ENCODE data around the gene PHF8. TPM values are rescaled to one million over a fixed set of nuclear protein-coding genes. Genes with fewer than 3 reads are reported as not detected.

Gene PHF8
- total RNA-seq, 3 donors from 2014 or later: 25.3 to 43.5 (median 32.8) TPM

- H3K36me3 ChIP-seq: no peaks in the 10 kb centered on the region
- intact Hi-C loops (cut with DNase I; ENCODE audit: low total_unique reads): no loop called here
- no peak overlapping the region for H3K27ac ChIP-seq
- H3K27me3 ChIP-seq: peaks cover 0 to 32% of the 10 kb centered on the region in 2 donors
- DNase-seq (ENCODE audit: low spot score in 2 of 2): no peak
- no peak overlapping the region for H3K4me3 ChIP-seq
- no peaks in the 10 kb centered on the region for H3K9me3 ChIP-seq
- H3K4me1 ChIP-seq: no peaks in the 10 kb centered on the region
- no peak for TF ChIP-seq POLR2A (IDR thresholded peaks at IDR 0.05)
Observed at GRCh38 chrX:54066841-54067240, 22.6 kb upstream of the PHF8 start.

- Histone ChIP-seq H3K9me3 (no peaks in the 10 kb centered on the region), H3K27me3 (peaks cover 0 to 32% of the 10 kb centered on the region in 2 donors), H3K27ac (no peak overlapping the region), H3K4me3 (no peak overlapping the region), H3K4me1 (no peaks in the 10 kb centered on the region), H3K36me3 (no peaks in the 10 kb centered on the region)
- intact Hi-C loops (cut with DNase I; ENCODE audit: low total_unique reads): no loop called here
- no peak for DNase-seq (ENCODE audit: low spot score in 2 of 2)
- no peak for TF ChIP-seq POLR2AphosphoS5 (IDR thresholded peaks at IDR 0.05)
- TF ChIP-seq, protein P1, sequence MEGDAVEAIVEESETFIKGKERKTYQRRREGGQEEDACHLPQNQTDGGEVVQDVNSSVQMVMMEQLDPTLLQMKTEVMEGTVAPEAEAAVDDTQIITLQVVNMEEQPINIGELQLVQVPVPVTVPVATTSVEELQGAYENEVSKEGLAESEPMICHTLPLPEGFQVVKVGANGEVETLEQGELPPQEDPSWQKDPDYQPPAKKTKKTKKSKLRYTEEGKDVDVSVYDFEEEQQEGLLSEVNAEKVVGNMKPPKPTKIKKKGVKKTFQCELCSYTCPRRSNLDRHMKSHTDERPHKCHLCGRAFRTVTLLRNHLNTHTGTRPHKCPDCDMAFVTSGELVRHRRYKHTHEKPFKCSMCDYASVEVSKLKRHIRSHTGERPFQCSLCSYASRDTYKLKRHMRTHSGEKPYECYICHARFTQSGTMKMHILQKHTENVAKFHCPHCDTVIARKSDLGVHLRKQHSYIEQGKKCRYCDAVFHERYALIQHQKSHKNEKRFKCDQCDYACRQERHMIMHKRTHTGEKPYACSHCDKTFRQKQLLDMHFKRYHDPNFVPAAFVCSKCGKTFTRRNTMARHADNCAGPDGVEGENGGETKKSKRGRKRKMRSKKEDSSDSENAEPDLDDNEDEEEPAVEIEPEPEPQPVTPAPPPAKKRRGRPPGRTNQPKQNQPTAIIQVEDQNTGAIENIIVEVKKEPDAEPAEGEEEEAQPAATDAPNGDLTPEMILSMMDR (IDR thresholded peaks at IDR 0.05): no peak
- TF ChIP-seq POLR2A (IDR thresholded peaks at IDR 0.05): no peak
Observed at GRCh38 chrX:54064564-54064963, 20.3 kb upstream of the PHF8 start.

- peaks cover 0 to 28% of the 10 kb centered on the region in 2 donors for H3K27me3 ChIP-seq
- no peaks in the 10 kb centered on the region for H3K4me1 ChIP-seq
- DNase-seq (ENCODE audit: low spot score in 2 of 2): no peak
- TF ChIP-seq POLR2A (IDR thresholded peaks at IDR 0.05): no peak
- no peak for TF ChIP-seq POLR2AphosphoS5 (IDR thresholded peaks at IDR 0.05)
- TF ChIP-seq, protein P1 (IDR thresholded peaks at IDR 0.05): no peak
- no peak overlapping the region for H3K27ac ChIP-seq
- no peak overlapping the region for H3K4me3 ChIP-seq
- no peaks in the 10 kb centered on the region for H3K9me3 ChIP-seq
- no peaks in the 10 kb centered on the region for H3K36me3 ChIP-seq
- intact Hi-C loops (cut with DNase I; ENCODE audit: low total_unique reads): no loop called here
Observed at GRCh38 chrX:54063361-54063760, 19.1 kb upstream of the PHF8 start.

- no peaks in the 10 kb centered on the region for H3K9me3 ChIP-seq
- no peaks in the 10 kb centered on the region for H3K4me1 ChIP-seq
- H3K36me3 ChIP-seq: no peaks in the 10 kb centered on the region
- no peak overlapping the region for H3K27ac ChIP-seq
- no peak overlapping the region for H3K4me3 ChIP-seq
- TF ChIP-seq POLR2A (IDR thresholded peaks at IDR 0.05) (no peak), POLR2AphosphoS5 (IDR thresholded peaks at IDR 0.05) (no peak)
- TF ChIP-seq, protein P1 (IDR thresholded peaks at IDR 0.05): no peak
- peaks cover 0 to 3% of the 10 kb centered on the region in 2 donors for H3K27me3 ChIP-seq
- intact Hi-C loops (cut with DNase I; ENCODE audit: low total_unique reads): no loop called here
- no peak for DNase-seq (ENCODE audit: low spot score in 2 of 2)
Observed at GRCh38 chrX:54049801-54050200, 5.5 kb upstream of the PHF8 start.

- Histone ChIP-seq H3K36me3 (no peaks in the 10 kb centered on the region), H3K9me3 (no peaks in the 10 kb centered on the region), H3K27me3 (peaks cover 0 to under 1% of the 10 kb centered on the region in 2 donors), H3K4me3 (no peak overlapping the region), H3K27ac (no peak overlapping the region), H3K4me1 (no peaks in the 10 kb centered on the region)
- DNase-seq (ENCODE audit: low spot score in 2 of 2): no peak
- TF ChIP-seq POLR2AphosphoS5 (IDR thresholded peaks at IDR 0.05): no peak
- TF ChIP-seq, protein P1 (IDR thresholded peaks at IDR 0.05): no peak
- no peak for TF ChIP-seq POLR2A (IDR thresholded peaks at IDR 0.05)
- intact Hi-C loops (cut with DNase I; ENCODE audit: low total_unique reads): no loop called here
Observed at GRCh38 chrX:54048412-54048811, 4.1 kb upstream of the PHF8 start.

All from breast epithelium (tissue), 4 donors.